Duodenal mucosa (tissue), 2 donors: ENCODE results near the gene SIPA1L3.

Experiments used
- H3K27ac ChIP-seq: one replicate; pipeline ENCODE4 v1.7.0; 2013; ENCODE audit warnings: low read depth, low read length
- H3K27me3 ChIP-seq, 2 donors: one replicate each; pipeline ENCODE4 v1.7.0; 2013; ENCODE audit warnings: low read length in 2 of 2, control low read depth in 1 of 2; ENCODE audit not compliant: insufficient read depth in 2 of 2, control insufficient read depth in 1 of 2
- H3K36me3 ChIP-seq, 2 donors: one replicate each; pipeline ENCODE4 v1.7.0; 2013; ENCODE audit warnings: low read length in 2 of 2, control low read depth in 1 of 2; ENCODE audit not compliant: insufficient read depth in 2 of 2, control insufficient read depth in 1 of 2
- H3K4me1 ChIP-seq, 2 donors: one replicate each; pipeline ENCODE4 v1.7.0; 2013; ENCODE audit warnings: low read length in 2 of 2, control low read depth in 1 of 2; ENCODE audit not compliant: insufficient read depth in 2 of 2, control insufficient read depth in 1 of 2
- H3K4me3 ChIP-seq, 2 donors: one replicate each; pipeline ENCODE4 v1.7.0; 2013; ENCODE audit warnings: low read length in 2 of 2, low read depth in 1 of 2
- H3K9ac ChIP-seq, 2 donors: one replicate each; pipeline ENCODE4 v1.7.0; 2013; ENCODE audit warnings: low read length in 2 of 2, low read depth in 1 of 2
- H3K9me3 ChIP-seq, 2 donors: one replicate each; pipeline ENCODE4 v1.7.0; 2013; ENCODE audit warnings: low read length in 2 of 2, control low read depth in 1 of 2; ENCODE audit not compliant: control insufficient read depth in 1 of 2

The SIPA1L3 gene

GRCh38 chr19:37991176-37991835, 84.3 kb downstream of the SIPA1L3 start:
- no peaks in the 10 kb centered on the region for H3K27me3 ChIP-seq
- H3K27ac ChIP-seq = no peak overlapping the region
- no peak overlapping the region for H3K9ac ChIP-seq
- no peaks in the 10 kb centered on the region for H3K9me3 ChIP-seq
- H3K36me3 ChIP-seq = no peaks in the 10 kb centered on the region
- H3K4me1 ChIP-seq = peaks cover 8 to 10% of the 10 kb centered on the region in 2 donors
- H3K4me3 ChIP-seq = no peak overlapping the region

DNA sequence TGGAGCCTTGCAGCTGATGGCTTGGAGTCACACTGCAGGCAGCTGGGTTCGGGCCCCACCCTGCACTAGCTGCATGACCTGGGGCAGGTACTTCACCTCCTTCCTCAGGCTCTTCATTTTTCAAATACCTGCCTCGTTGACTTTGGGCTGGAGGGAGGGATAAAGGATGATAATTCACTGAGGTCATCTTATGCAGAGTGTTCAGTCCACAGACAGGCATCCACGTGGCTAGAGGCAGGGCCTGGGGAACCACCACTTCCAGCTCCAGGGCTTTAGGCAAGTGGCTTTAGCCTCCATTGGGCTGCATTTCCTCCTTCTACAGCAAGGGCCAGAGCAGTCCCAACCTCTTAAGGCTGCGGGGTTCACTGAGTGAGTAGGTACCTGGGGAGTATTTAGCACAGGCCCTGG, 84.8 kb downstream of the SIPA1L3 start:
- H3K9me3 ChIP-seq = no peaks in the 10 kb centered on the region
- H3K4me1 ChIP-seq = peaks cover 8 to 10% of the 10 kb centered on the region in 2 donors
- H3K4me3 ChIP-seq = no peak overlapping the region
- H3K27me3 ChIP-seq = no peaks in the 10 kb centered on the region
- H3K9ac ChIP-seq = no peak overlapping the region
- H3K36me3 ChIP-seq = no peaks in the 10 kb centered on the region
- no peak overlapping the region for H3K27ac ChIP-seq

DNA sequence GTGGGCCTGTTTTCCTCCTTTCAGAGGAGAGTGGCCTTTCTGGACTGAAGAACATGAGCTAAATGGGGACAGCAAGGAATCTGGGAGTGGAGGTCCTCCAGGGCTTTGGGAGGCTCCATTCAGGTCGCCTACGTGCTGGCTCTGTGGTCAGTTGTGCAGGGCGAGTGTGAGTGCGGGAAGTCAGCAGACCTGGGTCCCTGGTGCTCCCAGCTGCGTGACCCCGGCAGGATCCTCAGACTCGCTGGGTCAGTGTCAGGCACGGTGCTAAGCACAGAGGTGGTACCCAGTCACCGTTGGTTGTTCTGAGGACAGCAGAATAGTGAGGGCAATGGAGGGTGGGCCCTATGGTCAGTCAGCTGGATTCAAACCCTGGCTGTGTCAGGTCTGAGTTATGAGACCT, 85.8 kb downstream of the SIPA1L3 start:
- peaks cover 3% of the 10 kb centered on the region in 2 donors for H3K4me1 ChIP-seq
- H3K27ac ChIP-seq = no peak overlapping the region
- H3K9ac ChIP-seq = no peak overlapping the region
- no peak overlapping the region for H3K4me3 ChIP-seq
- no peaks in the 10 kb centered on the region for H3K9me3 ChIP-seq
- no peaks in the 10 kb centered on the region for H3K36me3 ChIP-seq
- H3K27me3 ChIP-seq = no peaks in the 10 kb centered on the region

- Histone ChIP-seq H3K27ac (no peak overlapping the region), H3K9me3 (no peaks in the 10 kb centered on the region), H3K4me3 (no peak overlapping the region)
Measured at GRCh38 chr19:37994823-37995130, 87.8 kb downstream of the SIPA1L3 start.

DNA sequence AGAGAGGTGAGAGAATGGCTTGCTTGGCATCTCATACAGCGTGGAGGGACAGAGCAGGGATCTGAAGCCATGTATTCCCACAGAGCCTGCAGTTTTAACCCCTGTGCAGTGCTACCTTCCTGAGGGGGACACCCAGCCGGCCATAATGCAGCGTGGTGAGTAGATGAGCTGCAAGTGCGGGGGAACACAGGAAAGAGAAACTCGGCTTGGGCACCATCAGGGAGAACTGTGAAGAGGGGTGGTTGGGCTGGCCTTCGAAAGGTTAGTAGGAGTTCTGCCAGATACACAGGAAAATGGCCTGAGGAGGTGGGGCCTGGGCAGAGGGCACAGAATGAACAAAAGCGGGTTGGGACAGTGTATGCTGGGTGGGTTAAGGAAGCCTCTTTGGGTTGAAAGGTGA, 88.3 kb downstream of the SIPA1L3 start:
- Histone ChIP-seq H3K4me1 (no peaks in the 10 kb centered on the region), H3K36me3 (no peaks in the 10 kb centered on the region), H3K4me3 (no peak overlapping the region), H3K27ac (no peak overlapping the region), H3K9me3 (no peaks in the 10 kb centered on the region), H3K27me3 (no peaks in the 10 kb centered on the region), H3K9ac (no peak overlapping the region)

More at GRCh38 chr19:37994823-37995130, 87.8 kb downstream of the SIPA1L3 start:
- Histone ChIP-seq H3K36me3 (no peaks in the 10 kb centered on the region), H3K9ac (no peak overlapping the region), H3K27me3 (no peaks in the 10 kb centered on the region), H3K4me1 (no peaks in the 10 kb centered on the region)

GRCh38 chr19:37997911-37998344, 90.9 kb downstream of the SIPA1L3 start:
- Histone ChIP-seq H3K4me1 (peaks cover 0 to 3% of the 10 kb centered on the region in 2 donors), H3K27ac (no peak overlapping the region), H3K27me3 (no peaks in the 10 kb centered on the region), H3K9ac (no peak overlapping the region), H3K9me3 (no peaks in the 10 kb centered on the region), H3K36me3 (no peaks in the 10 kb centered on the region), H3K4me3 (no peak overlapping the region)

GRCh38 chr19:37998801-37999308, 91.8 kb downstream of the SIPA1L3 start:
- Histone ChIP-seq H3K9me3 (no peaks in the 10 kb centered on the region), H3K36me3 (no peaks in the 10 kb centered on the region), H3K4me3 (no peak overlapping the region), H3K27me3 (no peaks in the 10 kb centered on the region), H3K27ac (no peak overlapping the region), H3K9ac (no peak overlapping the region), H3K4me1 (peaks cover 9 to 11% of the 10 kb centered on the region in 2 donors)

DNA sequence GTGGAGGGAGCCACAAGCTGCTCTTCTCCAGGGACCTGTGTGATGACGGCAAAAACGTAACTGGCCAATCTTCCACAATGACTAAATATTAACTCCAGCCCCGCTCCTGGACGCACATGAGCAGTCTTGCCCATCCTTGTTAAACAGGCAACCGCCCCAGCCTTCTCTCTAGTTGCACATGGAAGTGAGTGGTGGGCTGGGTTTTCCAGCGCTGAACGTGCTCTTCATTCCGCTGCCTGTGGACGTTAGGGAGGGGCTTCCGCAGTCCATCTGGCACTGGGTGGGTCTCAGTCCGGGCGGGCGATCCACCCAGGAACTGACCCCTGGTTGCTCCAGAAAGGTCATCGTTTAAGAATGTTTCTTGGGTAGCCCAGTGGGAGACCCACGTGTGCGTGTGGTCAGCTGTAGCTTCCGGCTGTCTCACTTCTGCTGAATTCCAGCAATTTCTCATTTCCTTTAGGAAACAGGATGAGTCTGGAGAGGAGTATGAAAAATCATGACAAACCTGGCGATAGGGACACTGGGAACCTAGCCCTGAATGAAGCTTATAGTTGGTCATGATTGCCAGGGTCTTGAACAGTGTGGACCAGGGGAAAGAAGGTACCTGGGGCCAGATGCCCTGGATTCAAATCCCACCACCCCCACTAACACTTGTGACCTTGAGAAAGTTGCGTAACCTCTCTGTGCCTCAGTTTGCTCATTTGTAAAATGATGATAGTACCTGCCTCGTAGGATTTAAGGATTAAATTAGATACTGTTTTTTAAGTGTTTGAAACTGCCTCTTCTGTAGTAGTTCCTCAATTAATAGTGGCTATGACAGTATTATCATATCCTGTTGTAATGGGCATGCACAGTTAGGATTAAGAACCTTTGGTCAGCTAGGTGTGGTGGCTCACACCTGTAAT, 92.6 kb downstream of the SIPA1L3 start:
- H3K27me3 ChIP-seq = no peaks in the 10 kb centered on the region
- H3K4me3 ChIP-seq = no peak overlapping the region
- H3K9me3 ChIP-seq = no peaks in the 10 kb centered on the region
- H3K9ac ChIP-seq = no peak overlapping the region
- no peaks in the 10 kb centered on the region for H3K36me3 ChIP-seq
- peaks cover 13 to 14% of the 10 kb centered on the region in 2 donors for H3K4me1 ChIP-seq
- H3K27ac ChIP-seq = no peak overlapping the region

- H3K4me1 ChIP-seq = peaks cover 13 to 14% of the 10 kb centered on the region in 2 donors
- no peak overlapping the region for H3K9ac ChIP-seq
- no peak overlapping the region for H3K27ac ChIP-seq
- H3K36me3 ChIP-seq = no peaks in the 10 kb centered on the region
- no peak overlapping the region for H3K4me3 ChIP-seq
- no peaks in the 10 kb centered on the region for H3K27me3 ChIP-seq
- H3K9me3 ChIP-seq = no peaks in the 10 kb centered on the region
Measured at GRCh38 chr19:38001158-38001781, 94.3 kb downstream of the SIPA1L3 start.
